ENCODE results near the gene ZNF341.
"Not testable (repeated sequence)": the region's sequence is repeated elsewhere in the genome, so short reads cannot be mapped to it uniquely, and the experiment has no call there.

ZNF341 gene

GRCh38 chr20:33771938-33772337, 40.1 kb downstream of the ZNF341 start:
- DNase-seq: no peak

- no peak for DNase-seq
Measured at GRCh38 chr20:33772439-33772838, 40.6 kb downstream of the ZNF341 start.

GRCh38 chr20:33773412-33774089, 41.8 kb downstream of the ZNF341 start:
- DNase-seq: no peak

GRCh38 chr20:33777816-33778215, 46.0 kb downstream of the ZNF341 start:
- DNase-seq: no peak

GRCh38 chr20:33781133-33781532, 49.3 kb downstream of the ZNF341 start:
- DNase-seq: no peak

GRCh38 chr20:33781945-33782344, 50.1 kb downstream of the ZNF341 start:
- DNase-seq: no peak

- no peak for DNase-seq
Measured at GRCh38 chr20:33783256-33783655, 51.5 kb downstream of the ZNF341 start.

GRCh38 chr20:33783818-33784217, 52.0 kb downstream of the ZNF341 start:
- DNase-seq: no peak

GRCh38 chr20:33784225-33784624, 52.4 kb downstream of the ZNF341 start:
- no peak for DNase-seq

- DNase-seq: no peak
Measured at GRCh38 chr20:33785503-33785902, 53.7 kb downstream of the ZNF341 start.

GRCh38 chr20:33787253-33787891, 55.6 kb downstream of the ZNF341 start:
- no peak for DNase-seq

- no peak for DNase-seq
Measured at GRCh38 chr20:33788351-33789049, 56.7 kb downstream of the ZNF341 start.

- no peak for DNase-seq
Measured at GRCh38 chr20:33789109-33789857, 57.5 kb downstream of the ZNF341 start.

- DNase-seq: no peak
Measured at GRCh38 chr20:33789858-33790182, 58.0 kb downstream of the ZNF341 start.

- DNase-seq: no peak
Measured at GRCh38 chr20:33790566-33790965, 58.8 kb downstream of the ZNF341 start.

- no peak for DNase-seq
Measured at GRCh38 chr20:33791021-33791420, 59.2 kb downstream of the ZNF341 start.

GRCh38 chr20:33791540-33791939, 59.7 kb downstream of the ZNF341 start:
- DNase-seq: no peak

GRCh38 chr20:33791959-33792597, 60.3 kb downstream of the ZNF341 start:
- peak; percentile 6 to 42 (median 34) for DNase-seq

- DNase-seq: not testable (repeated sequence)
Measured at GRCh38 chr20:33792598-33792989, 60.8 kb downstream of the ZNF341 start.

- no peak for DNase-seq
Measured at GRCh38 chr20:33793011-33793931, 61.5 kb downstream of the ZNF341 start.

GRCh38 chr20:33796263-33796906, 64.6 kb downstream of the ZNF341 start:
- DNase-seq: no peak

All from activated naive CD4-positive, alpha-beta T cell (primary cell).